H4 (cell line): ENCODE results near the gene DNAJC9. TPM values are rescaled to one million over a fixed set of nuclear protein-coding genes. Genes with fewer than 3 reads are reported as not detected.

Source experiments
- DNase-seq: peaks from one replicate; pipeline ENCODE4 v3.0.0-alpha.2; 2015; ENCODE audit warnings: low spot score
- total RNA-seq: library from RNA; depleted of rRNA; stranded (reverse); fragments of >200 nt; shearing (Covaris generic); gene quantifications from 2 replicates; pipeline ENCODE4 v1.2.3, GENCODE V29; 2014

DNAJC9 gene
- total RNA-seq, 1 experiment from 2014 or later, result 80.1 TPM

- DNase-seq, result no peak
These were observed 8.0 kb downstream of the DNAJC9 start for GRCh38 chr10:73238990-73239566.

- no peak for DNase-seq
These were observed 12.4 kb downstream of the DNAJC9 start for GRCh38 chr10:73234695-73235094.

- DNase-seq, result no peak
These were observed 13.2 kb downstream of the DNAJC9 start for GRCh38 chr10:73233883-73234282.

- no peak for DNase-seq
These were observed 14.2 kb downstream of the DNAJC9 start for GRCh38 chr10:73232887-73233286.

- no peak for DNase-seq
These were observed 17.5 kb downstream of the DNAJC9 start for GRCh38 chr10:73229567-73229966.

- no peak for DNase-seq
These were observed 18.8 kb downstream of the DNAJC9 start for GRCh38 chr10:73228247-73228646.

- DNase-seq, result no peak
These were observed 20.4 kb downstream of the DNAJC9 start for GRCh38 chr10:73226663-73227062.

- no peak for DNase-seq
These were observed 21.5 kb downstream of the DNAJC9 start for GRCh38 chr10:73225518-73225917.

- no peak for DNase-seq
These were observed 26.1 kb downstream of the DNAJC9 start for GRCh38 chr10:73220989-73221388.

GRCh38 chr10:73219384-73219783, 27.7 kb downstream of the DNAJC9 start:
- DNase-seq, result no peak

GRCh38 chr10:73218431-73219191, 28.4 kb downstream of the DNAJC9 start:
- peak; percentile 15 for DNase-seq

GRCh38 chr10:73217628-73218027, 29.4 kb downstream of the DNAJC9 start:
- DNase-seq, result no peak

GRCh38 chr10:73215749-73216148, 31.3 kb downstream of the DNAJC9 start:
- no peak for DNase-seq

GRCh38 chr10:73211106-73211811, 35.8 kb downstream of the DNAJC9 start:
- DNase-seq, result no peak

- DNase-seq, result no peak
These were observed 36.5 kb downstream of the DNAJC9 start for GRCh38 chr10:73210395-73211105.

- no peak for DNase-seq
These were observed 37.4 kb downstream of the DNAJC9 start for GRCh38 chr10:73209705-73210104.

GRCh38 chr10:73207883-73208282, 39.2 kb downstream of the DNAJC9 start:
- no peak for DNase-seq

GRCh38 chr10:73206385-73206784, 40.7 kb downstream of the DNAJC9 start:
- DNase-seq, result no peak

- no peak for DNase-seq
These were observed 41.2 kb downstream of the DNAJC9 start for GRCh38 chr10:73205890-73206289.

- no peak for DNase-seq
These were observed 42.0 kb downstream of the DNAJC9 start for GRCh38 chr10:73205081-73205480.
